NCI-H2227 (cell line): ENCODE results near the gene KATNIP.
"Not testable (repeated sequence)": the region's sequence is repeated elsewhere in the genome, so short reads cannot be mapped to it uniquely, and the experiment has no call there.

Source experiments
- DNase-seq: peaks from one replicate; lab custom pipeline; 2025; ENCODE audit not compliant: unreplicated experiment; lab: John Stamatoyannopoulos, UW

KATNIP gene

DNA sequence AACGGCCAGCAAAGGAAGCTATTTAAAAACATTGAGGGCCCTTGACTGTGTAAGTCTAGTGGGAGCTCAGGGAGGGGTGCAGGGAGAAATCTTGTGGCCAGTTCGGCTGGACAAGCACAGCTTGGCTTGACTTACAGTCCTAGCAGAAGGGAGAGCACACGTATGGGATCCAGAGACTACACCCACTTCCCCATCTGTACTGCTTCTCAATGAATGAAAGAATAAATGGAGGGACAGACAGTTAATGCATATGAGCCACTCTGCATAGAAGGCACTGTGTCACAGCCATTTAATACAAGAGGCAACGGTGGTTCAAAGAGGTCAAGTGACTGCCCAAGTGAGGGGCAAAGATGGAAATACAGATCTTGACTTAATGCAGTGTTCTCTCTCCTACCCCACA lies 15.7 kb upstream of the KATNIP start:
- DNase-seq, result no peak

GRCh38 chr16:27538528-27538927 lies 11.4 kb upstream of the KATNIP start:
- no peak for DNase-seq

DNA sequence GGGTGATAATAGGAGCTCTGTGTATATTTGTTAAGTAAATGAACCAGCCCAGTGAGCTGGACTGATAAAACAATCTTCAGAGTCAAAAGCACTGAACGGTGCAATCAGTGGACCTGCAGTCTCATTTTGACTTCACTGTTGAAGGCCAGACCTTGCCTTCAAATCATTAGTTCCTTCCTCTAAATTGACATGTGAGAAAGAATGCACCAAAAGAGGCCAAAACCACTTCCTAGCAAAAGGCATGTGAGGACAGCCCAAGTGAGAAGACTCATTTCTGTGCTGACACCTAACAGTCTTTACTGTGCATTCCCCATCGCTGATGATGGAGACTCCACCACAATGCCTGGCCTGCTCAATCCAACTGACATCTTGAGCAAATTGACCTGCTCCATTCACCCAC lies 10.8 kb upstream of the KATNIP start:
- DNase-seq, result no peak

DNA sequence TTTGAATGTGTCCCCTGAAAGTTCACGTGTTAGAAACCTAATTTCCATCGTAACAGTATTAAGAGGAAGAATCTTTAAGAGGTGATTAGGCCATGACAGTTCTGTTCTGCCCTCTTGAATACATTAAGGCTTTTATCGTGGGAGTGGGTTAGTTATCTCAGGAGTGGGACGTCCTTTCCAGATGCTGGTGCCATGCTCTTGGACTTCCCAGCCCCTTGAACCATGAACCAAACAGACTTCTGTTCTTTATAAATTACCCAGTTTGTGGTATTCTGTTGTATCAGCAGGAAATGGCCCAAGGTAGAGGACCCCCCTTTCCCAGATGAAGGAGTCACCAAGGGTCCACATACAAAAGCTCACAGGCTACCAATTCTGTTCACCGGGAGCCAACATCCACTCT lies 10.3 kb upstream of the KATNIP start:
- no peak for DNase-seq

GRCh38 chr16:27543801-27544200 lies 6.1 kb upstream of the KATNIP start:
- DNase-seq, result no peak

- no peak for DNase-seq
These were observed 5.3 kb upstream of the KATNIP start for GRCh38 chr16:27544671-27545070.

DNA sequence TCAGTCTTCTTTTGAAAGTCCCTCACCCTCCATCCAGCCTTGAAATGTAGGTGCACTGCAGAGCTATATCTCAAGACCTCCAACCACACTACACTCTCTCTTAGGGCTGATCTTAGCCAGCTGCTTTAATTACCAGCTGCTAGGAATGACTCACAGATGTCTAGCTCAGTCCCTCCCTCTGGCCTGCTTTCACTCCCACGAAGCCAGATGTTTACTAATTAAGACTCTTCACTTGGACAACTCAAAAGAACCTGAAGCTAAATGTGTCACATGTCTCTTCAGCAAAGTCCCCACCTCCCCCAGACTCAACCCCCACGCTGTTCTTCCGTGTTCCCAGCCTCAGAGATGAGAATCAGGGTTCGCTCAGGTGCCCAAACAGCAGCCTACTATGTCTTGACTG lies 2.8 kb upstream of the KATNIP start:
- DNase-seq, result no peak

GRCh38 chr16:27547851-27548250 lies 2.1 kb upstream of the KATNIP start:
- no peak for DNase-seq

GRCh38 chr16:27549464-27549745 lies 539 bp upstream of the KATNIP start:
- peak; percentile 42 for DNase-seq

GRCh38 chr16:27550582-27550920 lies 607 bp downstream of the KATNIP start:
- DNase-seq, result peak; percentile 31

GRCh38 chr16:27551036-27551435 lies 1.1 kb downstream of the KATNIP start:
- DNase-seq, result no peak

DNA sequence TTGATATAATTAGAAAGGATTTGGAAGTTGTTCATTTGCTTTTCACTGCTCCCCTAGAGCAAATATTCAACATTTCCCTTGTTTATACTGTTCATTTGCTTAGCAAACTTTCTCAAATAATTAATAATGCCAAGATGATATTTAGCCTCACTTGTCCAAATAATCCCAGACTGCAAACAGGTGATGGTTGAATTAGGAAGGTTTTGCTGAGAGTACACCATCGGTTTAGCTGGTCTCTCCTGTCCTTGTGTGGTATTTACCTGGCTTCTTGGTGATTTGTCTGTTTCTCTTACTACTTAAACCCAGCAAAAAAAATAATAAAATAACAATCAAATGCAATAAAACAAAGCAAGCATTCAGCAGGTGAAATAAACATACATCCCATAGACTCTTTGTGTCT lies 6.5 kb downstream of the KATNIP start:
- no peak for DNase-seq

DNA sequence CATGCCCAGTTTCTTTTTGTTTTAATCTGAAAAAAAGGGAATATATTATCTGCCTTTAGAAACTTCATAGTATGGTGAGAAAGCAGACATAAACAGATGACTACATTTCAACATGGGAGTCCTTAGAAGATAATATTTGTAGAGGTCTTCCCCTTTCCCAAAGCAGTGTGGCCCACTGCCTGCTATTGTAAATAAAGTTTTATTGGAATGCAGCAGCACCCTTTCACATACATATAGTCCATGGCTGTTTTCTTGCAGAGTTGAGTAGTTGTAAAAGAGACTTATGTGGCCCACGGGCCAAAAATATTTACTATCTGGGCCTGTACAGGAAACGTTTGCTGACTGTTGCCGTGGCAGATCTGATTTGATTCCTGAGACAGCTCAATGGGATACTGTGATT lies 8.5 kb downstream of the KATNIP start:
- no peak for DNase-seq

GRCh38 chr16:27558932-27559331 lies 9.0 kb downstream of the KATNIP start:
- no peak for DNase-seq

DNA sequence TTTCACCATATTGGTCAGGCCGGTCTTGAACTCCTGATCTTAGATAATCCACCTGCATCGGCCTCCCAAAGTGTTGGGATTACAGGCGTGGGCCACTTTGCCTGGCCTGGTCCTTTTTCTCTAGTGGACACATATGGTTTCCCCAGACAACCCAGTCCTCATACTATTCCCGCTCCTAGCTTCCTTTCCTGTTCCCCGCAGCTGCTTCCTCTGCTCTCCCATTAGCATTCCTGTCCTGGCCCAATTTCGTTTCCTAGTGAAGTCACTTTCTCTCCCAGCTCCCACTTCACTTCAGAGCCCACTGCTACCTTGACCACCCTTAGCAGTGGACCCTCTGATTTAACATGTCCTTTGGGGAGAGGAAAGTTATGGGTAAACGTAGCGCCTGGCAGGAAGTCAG lies 11.3 kb downstream of the KATNIP start:
- no peak for DNase-seq

DNA sequence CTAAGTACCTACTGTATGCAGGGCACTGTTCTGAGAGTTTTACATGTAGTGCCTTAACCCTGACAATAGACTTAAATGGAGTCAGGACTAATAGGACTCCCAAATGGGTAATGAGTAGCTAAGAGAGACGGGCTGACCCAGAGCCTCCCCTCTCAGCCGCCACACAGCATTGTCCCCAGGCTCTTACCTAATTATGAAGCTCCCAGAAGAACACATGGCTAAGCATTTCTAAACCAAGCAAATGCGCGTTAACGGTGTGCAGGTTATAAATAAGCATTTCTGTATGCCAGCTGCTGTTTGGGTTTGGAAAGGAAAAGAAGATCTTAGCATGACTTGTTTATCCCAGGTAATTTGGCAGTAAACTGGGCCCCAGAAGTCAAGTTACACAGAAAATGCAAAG lies 14.3 kb downstream of the KATNIP start:
- peak; percentile 48 for DNase-seq

DNA sequence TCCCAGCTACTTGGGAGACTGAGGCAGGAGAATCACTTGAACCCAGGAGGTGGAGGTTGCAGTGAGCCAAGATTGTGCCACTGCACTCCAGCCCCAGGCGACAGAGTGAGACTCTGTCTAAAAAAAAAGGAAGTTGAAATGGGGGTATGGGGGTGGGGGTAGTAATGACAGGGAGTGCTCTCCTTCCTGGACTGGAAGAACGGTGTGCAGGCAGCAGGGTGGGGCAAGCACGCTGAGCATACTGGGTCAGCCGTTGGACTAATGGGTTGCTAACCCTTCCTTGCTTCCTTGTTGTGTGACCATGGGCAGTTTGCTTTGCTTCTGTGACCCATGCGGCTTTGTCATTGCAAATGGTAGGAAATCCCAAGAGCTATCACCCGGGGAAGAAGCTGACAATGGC lies 16.5 kb downstream of the KATNIP start:
- no peak for DNase-seq

DNA sequence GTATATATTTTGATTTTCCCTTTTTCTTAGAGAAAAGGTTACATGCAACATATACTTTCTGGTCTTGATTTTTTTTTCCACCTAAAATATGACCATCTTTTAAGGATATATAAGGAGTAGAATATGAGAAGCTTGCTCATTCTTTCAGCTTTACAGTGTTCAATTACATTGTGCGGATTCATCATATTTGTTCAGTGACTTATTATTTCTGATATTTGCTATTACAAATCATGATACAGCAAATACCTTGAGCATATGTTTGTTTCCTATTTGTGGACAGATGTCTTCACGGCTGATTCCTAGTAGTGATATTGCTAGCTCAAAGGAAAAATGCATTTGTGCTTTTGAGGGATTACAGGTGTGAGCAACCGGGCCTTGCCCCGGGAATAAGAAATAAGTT lies 18.1 kb downstream of the KATNIP start:
- no peak for DNase-seq

DNA sequence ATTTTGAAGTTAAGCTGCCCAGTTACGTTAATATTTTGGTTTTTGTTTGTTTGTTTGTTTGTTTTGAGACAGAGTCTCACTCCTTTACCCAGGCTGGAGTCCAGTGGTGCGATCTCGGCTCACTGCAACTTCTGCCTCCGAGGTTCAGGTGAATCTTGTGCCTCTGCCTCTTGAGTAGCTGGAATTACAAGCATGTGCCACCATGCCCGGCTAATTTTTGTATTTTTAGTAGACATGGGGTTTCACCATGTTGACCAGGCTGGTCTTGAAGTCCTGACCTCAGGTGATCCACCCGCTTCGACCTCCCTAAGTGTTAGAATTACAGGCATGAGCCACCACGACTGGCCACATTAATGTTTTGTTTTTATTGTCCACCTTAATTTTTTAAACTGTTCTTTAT lies 21.0 kb downstream of the KATNIP start:
- not testable (repeated sequence) for DNase-seq

DNA sequence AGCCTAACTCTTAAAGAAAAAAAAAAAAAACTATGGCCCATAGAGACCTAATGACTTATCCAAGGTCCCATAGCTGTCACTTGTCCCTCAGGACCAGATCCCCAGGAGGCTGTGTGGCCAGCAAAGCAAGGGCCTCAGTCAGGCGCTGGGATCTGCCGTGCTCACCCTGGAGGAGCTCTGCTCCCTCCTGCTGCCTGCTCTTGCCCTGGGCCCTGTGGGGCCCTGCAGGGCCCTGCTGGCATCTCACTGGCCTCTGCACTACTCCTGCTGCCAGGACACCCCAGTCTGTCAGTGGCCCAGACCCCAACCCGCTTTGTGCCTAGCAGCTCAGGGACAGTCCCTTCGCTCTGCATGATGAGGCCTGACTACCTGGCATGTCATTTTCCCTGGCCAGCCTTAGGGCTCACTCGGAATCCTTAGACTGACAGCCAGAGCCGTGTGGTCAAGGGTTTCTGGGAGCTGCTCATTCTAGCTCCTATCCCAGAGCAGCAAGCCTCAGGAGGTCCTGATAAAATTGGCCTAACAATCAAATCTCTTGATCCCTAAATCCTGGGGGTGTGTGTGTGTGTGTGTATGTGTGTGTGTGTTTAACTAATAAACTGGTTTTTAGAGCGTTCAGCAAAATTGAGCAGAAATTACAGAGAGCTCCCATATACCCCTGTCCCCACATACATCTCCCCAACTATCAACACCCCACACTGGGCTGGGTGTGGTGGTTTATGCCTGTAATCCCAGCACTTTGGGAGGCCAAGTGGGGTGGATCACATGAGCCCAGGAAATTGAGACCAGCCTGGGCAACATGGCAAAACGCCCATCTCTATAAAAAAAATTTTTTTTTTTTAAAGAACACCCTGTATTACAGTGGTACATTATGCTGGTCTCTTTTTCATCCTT lies 21.7 kb downstream of the KATNIP start:
- no peak for DNase-seq

- no peak for DNase-seq
These were observed 22.8 kb downstream of the KATNIP start for GRCh38 chr16:27572711-27573110.

- no peak for DNase-seq
These were observed 26.8 kb downstream of the KATNIP start for GRCh38 chr16:27576729-27577128.
